Right lobe of liver (tissue), 6 donors: ENCODE results near the gene KCTD2. TPM values are rescaled to one million over a fixed set of nuclear protein-coding genes. Genes with fewer than 3 reads are reported as not detected.

Source experiments
- ATAC-seq, 4 donors: fragments of 200-7000 bp; cut with Tn5 transposase; one replicate each; pipeline ENCODE4 v1.9.1; 2020; ENCODE audit warnings: mild to moderate bottlenecking in 4 of 4, moderate library complexity in 4 of 4
- DNase-seq, 3 donors: peaks; one replicate each; pipeline ENCODE4 v3.0.0-alpha.2; 2020
- H3K27ac ChIP-seq, 3 donors: fragments of 200-600 bp; one replicate each; pipeline ENCODE4 v1.8.0; 2022
- H3K27me3 ChIP-seq, 2 donors: fragments of 200-600 bp; one replicate each; pipeline ENCODE4 v1.8.0; 2022
- H3K36me3 ChIP-seq, 4 donors: fragments of 200-600 bp; sonication (generic) in 1 of 4; one replicate each; pipeline versions ENCODE4 v1.5.1 to v1.8.0; 2017 to 2022; ENCODE audit warnings: control low read depth in 1 of 4
- H3K4me1 ChIP-seq, 4 donors: fragments of 200-600 bp; sonication (generic) in 1 of 4; one replicate each; pipeline versions ENCODE4 v1.5.1 to v1.8.0; 2017 to 2022; ENCODE audit warnings: control low read depth in 1 of 4
- H3K4me3 ChIP-seq, 3 donors: fragments of 200-600 bp; one replicate each; pipeline ENCODE4 v1.8.0; 2022
- H3K9me3 ChIP-seq, 4 donors: fragments of 200-600 bp; sonication (generic) in 1 of 4; one replicate each; pipeline versions ENCODE4 v1.5.1 to v1.8.0; 2017 to 2022; ENCODE audit warnings: control low read depth in 1 of 4
- POLR2A ChIP-seq: fragments of 450-650 bp; IDR thresholded peaks from one replicate; pipeline ENCODE4 v1.6.1; 2017; ENCODE audit warnings: antibody characterized with exemption, mild to moderate bottlenecking
- WGBS: methylation state at CpG from one replicate; pipeline ENCODE4 v1.1.6; 2018; ENCODE audit warnings: low coverage, low lambda C conversion rate; ENCODE audit not compliant: insufficient coverage; ENCODE audit errors: missing lambda C conversion rate; 5-methylcytosine and 5-hydroxymethylcytosine counted together
- intact Hi-C, 2 donors: fragments of 100-400 bp; cut with DNase I; formaldehyde crosslinking; loops; one replicate each; pipeline versions ENCODE4 v1.11.2 to v1.14.1; 2022
- total RNA-seq, 6 experiments: library from RNA; depleted of rRNA in 2 of 6; stranded (reverse); fragments of >200 nt in 2 of 6; fragmentation: NEBNext Ultra II Directional in 3 of 6; extraction: Animal tissue kit (Norgen Biotek cat#: 25700) in 3 of 6; gene quantifications; one replicate each; pipeline versions ENCODE4 v1.1.0 to v1.2.4, GENCODE V29; 2016 to 2023
- TF ChIP-seq, protein P1 (sequence below), 4 donors: fragments of 200-600 bp in 3 of 4; fragments of 450-650 bp in 1 of 4; IDR thresholded peaks; one replicate each; pipeline versions ENCODE4 v1.5.1 to v1.8.0; 2016 to 2022; ENCODE audit warnings: antibody characterized with exemption in 4 of 4, mild to moderate bottlenecking in 2 of 4
- donor health status: DM: no; HTN: yes; CAD: no.
- donor health status: DM: no; HTN: no; CAD: no.
- donor health status: DM: no; HTN: no; CAD: no.
- donor health status: DM: no; HTN: yes; CAD: no.
- donor health status: DM: no; HTN: yes; CAD: no.

Gene KCTD2
- total RNA-seq, 6 experiments from 2014 or later: 7.2 to 10.3 (median 8.1) TPM

GRCh38 chr17:75030161-75030560, 16.9 kb upstream of the KCTD2 start:
- Histone ChIP-seq H3K27ac (no peak overlapping the region), H3K36me3 (no peaks in the 10 kb centered on the region), H3K4me3 (no peak overlapping the region), H3K9me3 (no peaks in the 10 kb centered on the region), H3K4me1 (peaks cover 0 to 10% (median 6%) of the 10 kb centered on the region in 4 donors), H3K27me3 (no peaks in the 10 kb centered on the region)
- intact Hi-C loops: no loop called here
- 78% methylated on average over 8 of the region's 8 CpGs for WGBS
- DNase-seq (no peak), ATAC-seq (no peak)
- TF ChIP-seq POLR2A: no peak
- TF ChIP-seq, protein P1, sequence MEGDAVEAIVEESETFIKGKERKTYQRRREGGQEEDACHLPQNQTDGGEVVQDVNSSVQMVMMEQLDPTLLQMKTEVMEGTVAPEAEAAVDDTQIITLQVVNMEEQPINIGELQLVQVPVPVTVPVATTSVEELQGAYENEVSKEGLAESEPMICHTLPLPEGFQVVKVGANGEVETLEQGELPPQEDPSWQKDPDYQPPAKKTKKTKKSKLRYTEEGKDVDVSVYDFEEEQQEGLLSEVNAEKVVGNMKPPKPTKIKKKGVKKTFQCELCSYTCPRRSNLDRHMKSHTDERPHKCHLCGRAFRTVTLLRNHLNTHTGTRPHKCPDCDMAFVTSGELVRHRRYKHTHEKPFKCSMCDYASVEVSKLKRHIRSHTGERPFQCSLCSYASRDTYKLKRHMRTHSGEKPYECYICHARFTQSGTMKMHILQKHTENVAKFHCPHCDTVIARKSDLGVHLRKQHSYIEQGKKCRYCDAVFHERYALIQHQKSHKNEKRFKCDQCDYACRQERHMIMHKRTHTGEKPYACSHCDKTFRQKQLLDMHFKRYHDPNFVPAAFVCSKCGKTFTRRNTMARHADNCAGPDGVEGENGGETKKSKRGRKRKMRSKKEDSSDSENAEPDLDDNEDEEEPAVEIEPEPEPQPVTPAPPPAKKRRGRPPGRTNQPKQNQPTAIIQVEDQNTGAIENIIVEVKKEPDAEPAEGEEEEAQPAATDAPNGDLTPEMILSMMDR (IDR thresholded peaks at IDR 0.05): no peak

- no peaks in the 10 kb centered on the region for H3K36me3 ChIP-seq
- intact Hi-C loops: no loop called here
- H3K27ac ChIP-seq: no peak overlapping the region
- H3K9me3 ChIP-seq: no peaks in the 10 kb centered on the region
- TF ChIP-seq POLR2A: no peak
- TF ChIP-seq, protein P1 (IDR thresholded peaks at IDR 0.05): no peak
- no peak overlapping the region for H3K4me3 ChIP-seq
- peak; percentile 50 to 58 (median 56) for DNase-seq
- 30% methylated on average over 8 of the region's 10 CpGs for WGBS
- ATAC-seq: peak in 2 of 4 donors; percentile 1 to 2
- H3K4me1 ChIP-seq: peaks cover 0 to 16% (median 7%) of the 10 kb centered on the region in 4 donors
- H3K27me3 ChIP-seq: no peaks in the 10 kb centered on the region
Measured at GRCh38 chr17:75031972-75032719, 14.9 kb upstream of the KCTD2 start.

- WGBS: 21% methylated on average over 12 of the region's 13 CpGs
- Histone ChIP-seq H3K27ac (no peak overlapping the region), H3K9me3 (no peaks in the 10 kb centered on the region), H3K4me3 (no peak overlapping the region), H3K4me1 (peaks cover 0 to 16% (median 7%) of the 10 kb centered on the region in 4 donors), H3K36me3 (no peaks in the 10 kb centered on the region), H3K27me3 (no peaks in the 10 kb centered on the region)
- peak in 1 of 3 donors; percentile 41 for DNase-seq
- TF ChIP-seq, protein P1 (IDR thresholded peaks at IDR 0.05): no peak
- TF ChIP-seq POLR2A: no peak
- intact Hi-C loops: no loop called here
- no peak for ATAC-seq
Measured at GRCh38 chr17:75032720-75033280, 14.2 kb upstream of the KCTD2 start.

- TF ChIP-seq, protein P1 (IDR thresholded peaks at IDR 0.05): no peak
- TF ChIP-seq POLR2A: no peak
- DNase-seq: peak; percentile 85 to 93 (median 87)
- intact Hi-C loops: no loop called here
- Histone ChIP-seq H3K4me1 (peaks cover 0 to 16% (median 7%) of the 10 kb centered on the region in 4 donors), H3K4me3 (peak overlapping the region; percentile 66 to 71 (median 68)), H3K36me3 (peaks cover under 1 to 4% (median under 1%) of the 10 kb centered on the region in 4 donors), H3K27me3 (no peaks in the 10 kb centered on the region), H3K27ac (peak overlapping the region; percentile 61 to 78 (median 76)), H3K9me3 (no peaks in the 10 kb centered on the region)
- WGBS: 2% methylated on average over 24 of the region's 36 CpGs
- peak; percentile 67 to 70 (median 67) for ATAC-seq
Measured at GRCh38 chr17:75033346-75034235, 13.4 kb upstream of the KCTD2 start.
